ENCODE results near the gene PHF20.

The PHF20 gene

GRCh38 chr20:35866418-35867202 is 94.8 kb downstream of the PHF20 start:
- DNase-seq (ENCODE audit: low read depth): peak; percentile 38
- H3K4me3 ChIP-seq (ENCODE audit: low read length): no peak overlapping the region
- no peak for TF ChIP-seq CTCF (IDR thresholded peaks at IDR 0.05; ENCODE audit: insufficient read depth, low read depth, low read length, missing control alignments)

GRCh38 chr20:35870541-35871258 is 98.9 kb downstream of the PHF20 start:
- no peak overlapping the region for H3K4me3 ChIP-seq (ENCODE audit: low read length)

DNA sequence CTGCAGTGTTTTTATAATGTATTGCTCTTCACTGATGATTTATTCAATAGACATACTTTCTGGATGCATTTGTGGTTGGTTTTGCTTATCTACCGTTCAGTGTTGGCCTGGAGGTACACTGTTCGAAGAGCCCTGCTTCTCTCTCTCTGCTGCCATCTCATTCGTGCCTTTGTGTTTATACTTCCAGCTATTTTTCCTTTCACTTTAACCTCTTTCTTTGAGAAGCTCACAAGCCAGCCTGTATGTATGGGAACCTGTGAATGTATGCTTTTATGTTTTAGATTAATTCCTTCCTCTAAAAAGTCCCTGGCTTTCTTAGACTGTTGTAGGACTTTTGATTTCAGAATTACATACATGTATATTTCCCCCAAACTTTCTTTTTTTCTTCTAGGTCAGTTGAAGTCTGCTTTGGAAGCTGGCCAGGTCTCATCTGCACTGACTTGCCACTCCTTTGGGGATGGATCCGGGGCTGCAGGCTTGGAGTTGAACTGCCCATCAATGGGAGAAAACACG is 99.5 kb downstream of the PHF20 start:
- no peak for TF ChIP-seq CTCF (IDR thresholded peaks at IDR 0.05; ENCODE audit: insufficient read depth, low read depth, low read length, missing control alignments)
- no peak overlapping the region for H3K4me3 ChIP-seq (ENCODE audit: low read length)
- peak; percentile 65 for DNase-seq (ENCODE audit: low read depth)

More at GRCh38 chr20:35870541-35871258, 98.9 kb downstream of the PHF20 start:
- peak; percentile 48 for DNase-seq (ENCODE audit: low read depth)
- TF ChIP-seq CTCF (IDR thresholded peaks at IDR 0.05; ENCODE audit: insufficient read depth, low read depth, low read length, missing control alignments): no peak

GRCh38 chr20:35876033-35876320 is 104.2 kb downstream of the PHF20 start:
- DNase-seq (ENCODE audit: low read depth): no peak
- no peak for TF ChIP-seq CTCF (IDR thresholded peaks at IDR 0.05; ENCODE audit: insufficient read depth, low read depth, low read length, missing control alignments)
- H3K4me3 ChIP-seq (ENCODE audit: low read length): no peak overlapping the region

GRCh38 chr20:35877611-35878010 is 105.8 kb downstream of the PHF20 start:
- H3K4me3 ChIP-seq (ENCODE audit: low read length): no peak overlapping the region
- DNase-seq (ENCODE audit: low read depth): no peak
- TF ChIP-seq CTCF (IDR thresholded peaks at IDR 0.05; ENCODE audit: insufficient read depth, low read depth, low read length, missing control alignments): no peak

GRCh38 chr20:35878113-35878625 is 106.4 kb downstream of the PHF20 start:
- DNase-seq (ENCODE audit: low read depth): no peak
- TF ChIP-seq CTCF (IDR thresholded peaks at IDR 0.05; ENCODE audit: insufficient read depth, low read depth, low read length, missing control alignments): no peak

More at GRCh38 chr20:35878113-35878625, 106.4 kb downstream of the PHF20 start:
- no peak overlapping the region for H3K4me3 ChIP-seq (ENCODE audit: low read length)
